AG04450 (cell line): ENCODE measurements around the gene GBP1. TPM values are rescaled to one million over a fixed set of nuclear protein-coding genes. Genes with fewer than 3 reads are reported as not detected.
"Not testable (repeated sequence)": the region's sequence is repeated elsewhere in the genome, so short reads cannot be mapped to it uniquely, and the experiment has no call there.

Source experiments
- CTCF ChIA-PET: fragments of 300-600, 350-600 bp; formaldehyde crosslinking; extraction: SDS; loops from one replicate; lab custom pipeline; 2022; ENCODE audit warnings: antibody characterized with exemption, inconsistent platforms; lab: Charles Lee
- POLR2A ChIA-PET: fragments of 350-600 bp; formaldehyde crosslinking; extraction: SDS; loops from one replicate; lab custom pipeline; 2021; ENCODE audit warnings: antibody characterized with exemption, inconsistent platforms; lab: Yijun Ruan, JAX
- DNase-seq: peaks from one replicate; pipeline ENCODE4 v3.0.0-alpha.2; 2011; ENCODE audit warnings: low read depth, low spot score
- H3K27ac ChIP-seq: one replicate; pipeline ENCODE4 v1.5.1; 2012; ENCODE audit warnings: low read depth, low read length, control low read depth
- H3K27me3 ChIP-seq: one replicate; pipeline ENCODE4 v1.6.0; 2012; ENCODE audit warnings: low read length; ENCODE audit not compliant: control insufficient read depth, insufficient read depth
- H3K4me3 ChIP-seq: 2 replicates; pipeline ENCODE4 v1.5.1; 2011; ENCODE audit warnings: mild to moderate bottlenecking, low read depth, low read length, control low read depth
- H3K9me3 ChIP-seq: 2 replicates; pipeline ENCODE4 v1.5.1; 2012; ENCODE audit warnings: low read length; ENCODE audit not compliant: control insufficient read depth, insufficient read depth
- CTCF ChIP-seq: IDR thresholded peaks from 2 replicates; pipeline ENCODE4 v1.5.1; 2011; ENCODE audit warnings: low read depth, low read length, control low read depth, inconsistent platforms
- polyA plus RNA-seq: library from polyadenylated mRNA; depleted of rRNA; stranded (reverse); fragments of >200 nt; gene quantifications from 2 replicates; pipeline ENCODE4 v1.2.3, GENCODE V29; 2011

GBP1 gene
- polyA plus RNA-seq, 1 experiment = 103 TPM

- TF ChIP-seq CTCF = no peak
- H3K4me3 ChIP-seq = no peak overlapping the region
- ChIA-PET POLR2A (no interaction called here), CTCF (interaction anchor here (0.6 kb wide), 1 partner anchor 58 kb away, joined by 14 read pairs; no protein-coding TSS in a partner anchor)
- H3K9me3 ChIP-seq = peaks cover 22% of the 10 kb centered on the region
- H3K27me3 ChIP-seq = no peaks in the 10 kb centered on the region
- no peak overlapping the region for H3K27ac ChIP-seq
- DNase-seq = no peak
Observed at GRCh38 chr1:89041721-89042120, 23.3 kb downstream of the GBP1 start.

GRCh38 chr1:89041119-89041641 lies 23.8 kb downstream of the GBP1 start:
- Histone ChIP-seq H3K9me3 (peaks cover 22% of the 10 kb centered on the region), H3K4me3 (no peak overlapping the region), H3K27ac (no peak overlapping the region), H3K27me3 (no peaks in the 10 kb centered on the region)
- TF ChIP-seq CTCF = no peak
- POLR2A ChIA-PET = no interaction called here
- DNase-seq = no peak
- CTCF ChIA-PET = interaction anchor here (0.6 kb wide), 1 partner anchor 57 kb away, joined by 14 read pairs; no protein-coding TSS in a partner anchor

GRCh38 chr1:89040315-89040626 lies 24.7 kb downstream of the GBP1 start:
- ChIA-PET CTCF (no interaction called here), POLR2A (no interaction called here)
- peaks cover 22% of the 10 kb centered on the region for H3K9me3 ChIP-seq
- H3K4me3 ChIP-seq = no peak overlapping the region
- no peaks in the 10 kb centered on the region for H3K27me3 ChIP-seq
- DNase-seq = no peak
- TF ChIP-seq CTCF = no peak
- no peak overlapping the region for H3K27ac ChIP-seq

GRCh38 chr1:89037186-89037585 lies 27.8 kb downstream of the GBP1 start:
- ChIA-PET CTCF (no interaction called here), POLR2A (no interaction called here)
- Histone ChIP-seq H3K9me3 (peaks cover 7% of the 10 kb centered on the region), H3K27ac (no peak overlapping the region), H3K4me3 (no peak overlapping the region), H3K27me3 (no peaks in the 10 kb centered on the region)
- no peak for TF ChIP-seq CTCF
- DNase-seq = no peak

GRCh38 chr1:89035080-89035479 lies 29.9 kb downstream of the GBP1 start:
- DNase-seq = no peak
- Histone ChIP-seq H3K9me3 (peaks cover 4% of the 10 kb centered on the region; the same call in 1 of the 2 replicates), H3K27ac (no peak overlapping the region), H3K27me3 (no peaks in the 10 kb centered on the region), H3K4me3 (no peak overlapping the region)
- ChIA-PET POLR2A (no interaction called here), CTCF (no interaction called here)
- no peak for TF ChIP-seq CTCF

GRCh38 chr1:89034004-89034403 lies 31.0 kb downstream of the GBP1 start:
- H3K9me3 ChIP-seq, H3K27me3 ChIP-seq, POLR2A ChIA-PET, H3K27ac ChIP-seq, DNase-seq, H3K4me3 ChIP-seq, CTCF ChIA-PET: not testable (repeated sequence)

- CTCF ChIA-PET, DNase-seq, H3K27ac ChIP-seq, H3K9me3 ChIP-seq, H3K4me3 ChIP-seq, POLR2A ChIA-PET, H3K27me3 ChIP-seq: not testable (repeated sequence)
Observed at GRCh38 chr1:89029051-89029450, 36.0 kb downstream of the GBP1 start.
